K562 (cell line): ENCODE results near the gene C1orf174. TPM values are rescaled to one million over a fixed set of nuclear protein-coding genes. Genes with fewer than 3 reads are reported as not detected.

Source experiments
- CBFA2T3 ChIP-seq: fragments of 450-650 bp; IDR thresholded peaks from 2 replicates; pipeline ENCODE4 v1.6.1; 2017
- ESRRB ChIP-seq: fragments of 250-450 bp; sonication (Bioruptor Pico); IDR thresholded peaks from 2 replicates; pipeline ENCODE4 v1.5.0; 2020; ENCODE audit warnings: mild to moderate bottlenecking, moderate library complexity, borderline replicate concordance
- KAT8 ChIP-seq: fragments of 450-650 bp; IDR thresholded peaks from 2 replicates; pipeline ENCODE4 v1.6.1; 2016; ENCODE audit warnings: low read depth, mild to moderate bottlenecking
- MCM7 ChIP-seq, 2 experiments: fragments of 450-650 bp; IDR thresholded peaks; 2 replicates each; pipeline ENCODE4 v1.6.1; 2016 to 2018
- MXD1 ChIP-seq: fragments of 250-450 bp; sonication (Bioruptor Pico); IDR thresholded peaks from 2 replicates; pipeline ENCODE4 v1.8.0; 2021; ENCODE audit warnings: borderline replicate concordance, mild to moderate bottlenecking, moderate library complexity; ENCODE audit not compliant: poor library complexity, severe bottlenecking
- RBM17 ChIP-seq: fragments of 200-400 bp; formaldehyde crosslinking; IDR thresholded peaks from 2 replicates; pipeline ENCODE4 v1.6.1; 2017; ENCODE audit warnings: low read depth, mild to moderate bottlenecking, low read length, borderline replicate concordance
- TAF7 ChIP-seq: fragments of 450-650 bp; IDR thresholded peaks from 2 replicates; pipeline ENCODE4 v1.6.1; 2016; ENCODE audit warnings: missing genetic modification characterization, missing compliant biosample characterization
- TCFL5 ChIP-seq: fragments of 250-450 bp; sonication (Bioruptor Pico); conservative IDR thresholded peaks from 2 replicates; pipeline ENCODE4 v1.6.1; 2021; ENCODE audit warnings: mild to moderate bottlenecking, moderate library complexity, matching md5 sums
- TRIM24 ChIP-seq, 2 experiments: fragments of 450-650 bp; IDR thresholded peaks; 2 replicates each; pipeline ENCODE4 v1.6.1; 2016
- U2AF1 ChIP-seq: fragments of 200-400 bp; formaldehyde crosslinking; optimal IDR thresholded peaks from 2 replicates; pipeline ENCODE3; 2017; ENCODE audit warnings: mild to moderate bottlenecking, low read depth, low read length, moderate library complexity
- ZBTB7A ChIP-seq: IDR thresholded peaks from 2 replicates; pipeline ENCODE4 v1.6.1; 2011; ENCODE audit warnings: low read depth, mild to moderate bottlenecking, low read length, moderate library complexity, borderline replicate concordance; ENCODE audit not compliant: control insufficient read depth
- ZNF354B ChIP-seq: fragments of 250-450 bp; sonication (Bioruptor Pico); IDR thresholded peaks from 2 replicates; pipeline ENCODE4 v1.4.0; 2020
- polyA plus RNA-seq, 8 experiments: library from polyadenylated mRNA; depleted of rRNA in 4 of 8; stranded (reverse) in 5 of 8; unstranded in 3 of 8; fragments of >200 nt; fragmentation: Nextera tagmentation in 2 of 8; fragmentation: Illumina TruSeq in 1 of 8; extraction: Ambion mirVana in 2 of 8; extraction: Trizol in 1 of 8; gene quantifications; 2 replicates each; pipeline versions ENCODE4 v1.2.1 to v1.2.3, GENCODE V29; 2011 to 2014; ENCODE audit warnings: inconsistent platforms in 1 of 8, missing spikeins in 1 of 8
- total RNA-seq, 7 experiments: library from RNA; depleted of rRNA in 6 of 7; stranded (reverse); fragments of >200 nt in 6 of 7; fragmentation: Illumina TruSeq in 2 of 7; extraction: Trizol in 2 of 7; gene quantifications; 2 replicates each; pipeline versions ENCODE4 v1.2.1 to v1.2.3, GENCODE V29; 2011 to 2021; ENCODE audit warnings: low replicate concordance in 1 of 7
- TF ChIP-seq, protein P1 (sequence below): fragments of 450-650 bp; IDR thresholded peaks from 2 replicates; pipeline ENCODE4 v1.6.1; 2016; ENCODE audit warnings: low read depth
- TF ChIP-seq, protein P2 (sequence below): fragments of 250-450 bp; sonication (Bioruptor Pico); IDR thresholded peaks from 2 replicates; pipeline ENCODE4 v1.4.0; 2020; ENCODE audit warnings: mild to moderate bottlenecking, moderate library complexity
- TF ChIP-seq, protein P3 (sequence below): fragments of 450-650 bp; formaldehyde crosslinking; IDR thresholded peaks from 2 replicates; pipeline ENCODE4 v1.4.0; 2020; ENCODE audit warnings: mild to moderate bottlenecking, moderate library complexity

The C1orf174 gene
- total and polyA plus RNA-seq, 9 of the 15 experiments (the other 6 are each of a cell fraction or from before 2014, with no cell fraction given): 38.5 to 64.9 (median 45.4) TPM

DNA sequence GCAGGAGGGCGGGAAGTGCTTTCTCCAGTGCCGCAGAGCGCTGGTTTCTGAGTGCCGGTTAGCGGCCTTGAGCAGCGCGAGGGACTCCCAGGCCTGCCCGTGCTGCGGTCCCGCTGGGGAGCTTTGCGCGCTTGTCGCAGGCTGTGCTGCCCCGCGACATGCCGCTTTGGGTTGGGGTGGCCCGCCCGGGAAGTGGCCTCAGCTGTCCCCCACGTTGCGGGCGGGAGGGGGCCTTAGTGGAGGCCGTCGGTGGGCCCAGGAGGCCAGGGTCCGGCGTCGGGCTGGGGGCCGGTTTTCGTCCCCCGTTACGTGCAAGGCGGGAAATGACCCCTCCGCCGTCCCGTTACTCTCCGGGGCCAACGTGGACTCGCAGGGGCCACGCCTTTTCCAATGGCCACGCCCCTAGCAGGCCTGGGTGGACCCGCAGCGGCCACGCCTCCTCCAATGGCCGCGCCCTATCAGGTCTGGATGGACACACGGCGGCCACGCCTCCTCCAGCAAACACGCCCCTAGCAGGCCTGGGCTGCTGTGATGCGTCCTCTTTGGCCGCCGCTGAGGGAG, 977 bp upstream of the C1orf174 start (continued):
- TF ChIP-seq, protein P1, sequence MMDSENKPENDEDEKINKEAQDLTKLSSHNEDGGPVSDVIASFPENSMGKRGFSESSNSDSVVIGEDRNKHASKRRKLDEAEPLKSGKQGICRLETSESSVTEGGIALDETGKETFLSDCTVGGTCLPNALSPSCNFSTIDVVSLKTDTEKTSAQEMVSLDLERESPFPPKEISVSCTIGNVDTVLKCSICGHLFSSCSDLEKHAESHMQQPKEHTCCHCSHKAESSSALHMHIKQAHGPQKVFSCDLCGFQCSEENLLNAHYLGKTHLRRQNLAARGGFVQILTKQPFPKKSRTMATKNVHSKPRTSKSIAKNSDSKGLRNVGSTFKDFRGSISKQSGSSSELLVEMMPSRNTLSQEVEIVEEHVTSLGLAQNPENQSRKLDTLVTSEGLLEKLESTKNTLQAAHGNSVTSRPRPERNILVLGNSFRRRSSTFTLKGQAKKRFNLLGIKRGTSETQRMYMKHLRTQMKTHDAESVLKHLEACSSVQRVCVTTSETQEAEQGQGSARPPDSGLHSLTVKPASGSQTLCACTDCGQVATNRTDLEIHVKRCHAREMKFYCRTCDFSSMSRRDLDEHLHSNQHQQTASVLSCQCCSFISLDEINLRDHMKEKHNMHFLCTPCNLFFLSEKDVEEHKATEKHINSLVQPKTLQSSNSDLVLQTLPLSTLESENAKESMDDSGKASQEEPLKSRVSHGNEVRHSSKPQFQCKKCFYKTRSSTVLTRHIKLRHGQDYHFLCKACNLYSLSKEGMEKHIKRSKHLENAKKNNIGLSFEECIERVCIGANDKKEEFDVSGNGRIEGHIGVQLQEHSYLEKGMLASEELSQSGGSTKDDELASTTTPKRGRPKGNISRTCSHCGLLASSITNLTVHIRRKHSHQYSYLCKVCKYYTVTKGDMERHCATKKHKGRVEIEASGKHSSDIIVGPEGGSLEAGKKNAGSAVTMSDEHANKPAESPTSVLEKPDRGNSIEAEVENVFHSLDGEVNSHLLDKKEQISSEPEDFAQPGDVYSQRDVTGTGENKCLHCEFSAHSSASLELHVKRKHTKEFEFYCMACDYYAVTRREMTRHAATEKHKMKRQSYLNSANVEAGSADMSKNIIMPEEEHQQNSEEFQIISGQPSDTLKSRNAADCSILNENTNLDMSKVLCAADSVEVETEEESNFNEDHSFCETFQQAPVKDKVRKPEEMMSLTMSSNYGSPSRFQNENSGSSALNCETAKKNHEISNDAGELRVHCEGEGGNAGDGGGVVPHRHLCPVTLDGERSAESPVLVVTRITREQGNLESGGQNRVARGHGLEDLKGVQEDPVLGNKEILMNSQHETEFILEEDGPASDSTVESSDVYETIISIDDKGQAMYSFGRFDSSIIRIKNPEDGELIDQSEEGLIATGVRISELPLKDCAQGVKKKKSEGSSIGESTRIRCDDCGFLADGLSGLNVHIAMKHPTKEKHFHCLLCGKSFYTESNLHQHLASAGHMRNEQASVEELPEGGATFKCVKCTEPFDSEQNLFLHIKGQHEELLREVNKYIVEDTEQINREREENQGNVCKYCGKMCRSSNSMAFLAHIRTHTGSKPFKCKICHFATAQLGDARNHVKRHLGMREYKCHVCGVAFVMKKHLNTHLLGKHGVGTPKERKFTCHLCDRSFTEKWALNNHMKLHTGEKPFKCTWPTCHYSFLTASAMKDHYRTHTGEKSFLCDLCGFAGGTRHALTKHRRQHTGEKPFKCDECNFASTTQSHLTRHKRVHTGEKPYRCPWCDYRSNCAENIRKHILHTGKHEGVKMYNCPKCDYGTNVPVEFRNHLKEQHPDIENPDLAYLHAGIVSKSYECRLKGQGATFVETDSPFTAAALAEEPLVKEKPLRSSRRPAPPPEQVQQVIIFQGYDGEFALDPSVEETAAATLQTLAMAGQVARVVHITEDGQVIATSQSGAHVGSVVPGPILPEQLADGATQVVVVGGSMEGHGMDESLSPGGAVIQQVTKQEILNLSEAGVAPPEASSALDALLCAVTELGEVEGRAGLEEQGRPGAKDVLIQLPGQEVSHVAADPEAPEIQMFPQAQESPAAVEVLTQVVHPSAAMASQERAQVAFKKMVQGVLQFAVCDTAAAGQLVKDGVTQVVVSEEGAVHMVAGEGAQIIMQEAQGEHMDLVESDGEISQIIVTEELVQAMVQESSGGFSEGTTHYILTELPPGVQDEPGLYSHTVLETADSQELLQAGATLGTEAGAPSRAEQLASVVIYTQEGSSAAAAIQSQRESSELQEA: peak; percentile 95
- TF ChIP-seq MXD1: peak; percentile 52
- TF ChIP-seq, protein P2, sequence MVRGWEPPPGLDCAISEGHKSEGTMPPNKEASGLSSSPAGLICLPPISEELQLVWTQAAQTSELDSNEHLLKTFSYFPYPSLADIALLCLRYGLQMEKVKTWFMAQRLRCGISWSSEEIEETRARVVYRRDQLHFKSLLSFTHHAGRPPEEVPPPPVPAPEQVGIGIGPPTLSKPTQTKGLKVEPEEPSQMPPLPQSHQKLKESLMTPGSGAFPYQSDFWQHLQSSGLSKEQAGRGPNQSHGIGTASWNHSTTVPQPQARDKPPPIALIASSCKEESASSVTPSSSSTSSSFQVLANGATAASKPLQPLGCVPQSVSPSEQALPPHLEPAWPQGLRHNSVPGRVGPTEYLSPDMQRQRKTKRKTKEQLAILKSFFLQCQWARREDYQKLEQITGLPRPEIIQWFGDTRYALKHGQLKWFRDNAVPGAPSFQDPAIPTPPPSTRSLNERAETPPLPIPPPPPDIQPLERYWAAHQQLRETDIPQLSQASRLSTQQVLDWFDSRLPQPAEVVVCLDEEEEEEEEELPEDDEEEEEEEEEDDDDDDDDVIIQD (CRISPR knock-in tag): no peak
- TF ChIP-seq TAF7: no peak
- peak; percentile 28; the same call in 1 of the 2 replicates for TF ChIP-seq CBFA2T3
- no peak for TF ChIP-seq ZNF354B (CRISPR knock-in tag)
- no peak for TF ChIP-seq ESRRB
- no peak for TF ChIP-seq TRIM24 (IDR thresholded peaks at IDR 0.05)
- peak; percentile 8; the same call in 1 of the 2 replicates for TF ChIP-seq ZBTB7A
- TF ChIP-seq U2AF1: no peak
- TF ChIP-seq MCM7 (IDR thresholded peaks at IDR 0.05): no peak
- no peak for TF ChIP-seq RBM17
- no peak for TF ChIP-seq TCFL5 (CRISPR knock-in tag)
- TF ChIP-seq KAT8: no peak
- TF ChIP-seq, protein P3, sequence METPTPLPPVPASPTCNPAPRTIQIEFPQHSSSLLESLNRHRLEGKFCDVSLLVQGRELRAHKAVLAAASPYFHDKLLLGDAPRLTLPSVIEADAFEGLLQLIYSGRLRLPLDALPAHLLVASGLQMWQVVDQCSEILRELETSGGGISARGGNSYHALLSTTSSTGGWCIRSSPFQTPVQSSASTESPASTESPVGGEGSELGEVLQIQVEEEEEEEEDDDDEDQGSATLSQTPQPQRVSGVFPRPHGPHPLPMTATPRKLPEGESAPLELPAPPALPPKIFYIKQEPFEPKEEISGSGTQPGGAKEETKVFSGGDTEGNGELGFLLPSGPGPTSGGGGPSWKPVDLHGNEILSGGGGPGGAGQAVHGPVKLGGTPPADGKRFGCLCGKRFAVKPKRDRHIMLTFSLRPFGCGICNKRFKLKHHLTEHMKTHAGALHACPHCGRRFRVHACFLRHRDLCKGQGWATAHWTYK (CRISPR knock-in tag): no peak
